OCI-LY1 (cell line): ENCODE data around the gene SMC1A.

Source experiments
- H2AFZ ChIP-seq: fragments of 200-600 bp; sonication (generic), shearing (Covaris generic); 2 replicates; pipeline ENCODE4 v1.6.0; 2014; ENCODE audit warnings: antibody characterized with exemption, mild to moderate bottlenecking, low read length
- H3F3A ChIP-seq: fragments of 200-600 bp; sonication (generic), shearing (Covaris generic); 2 replicates; pipeline ENCODE4 v1.6.0; 2014; ENCODE audit warnings: mild to moderate bottlenecking, antibody characterized with exemption, low read length, moderate library complexity; ENCODE audit not compliant: insufficient read depth
- H3K27ac ChIP-seq: fragments of 200-600 bp; sonication (generic); 2 replicates; pipeline ENCODE4 v1.5.1; 2014; ENCODE audit warnings: low read length, mixed run types, mild to moderate bottlenecking, low read depth; ENCODE audit not compliant: poor library complexity, severe bottlenecking
- H3K27me3 ChIP-seq: fragments of 200-600 bp; sonication (generic); 2 replicates; pipeline ENCODE4 v1.6.0; 2014; ENCODE audit warnings: antibody characterized with exemption, mild to moderate bottlenecking, low read length, moderate library complexity; ENCODE audit not compliant: insufficient read depth
- H3K36me3 ChIP-seq: fragments of 200-600 bp; sonication (generic); 2 replicates; pipeline ENCODE4 v1.6.1; 2014; ENCODE audit warnings: mild to moderate bottlenecking, antibody characterized with exemption, low read length, moderate library complexity, mixed read lengths; ENCODE audit not compliant: insufficient read depth
- H3K4me1 ChIP-seq: fragments of 200-600 bp; sonication (generic); 2 replicates; pipeline ENCODE4 v1.5.1; 2014; ENCODE audit warnings: mild to moderate bottlenecking, low read length, moderate library complexity; ENCODE audit not compliant: insufficient read depth, severe bottlenecking
- H3K4me2 ChIP-seq: fragments of 200-600 bp; sonication (generic), shearing (Covaris generic); 2 replicates; pipeline ENCODE4 v1.6.1; 2014; ENCODE audit warnings: low read length
- H3K4me3 ChIP-seq: fragments of 200-600 bp; sonication (generic); 2 replicates; pipeline ENCODE4 v1.5.1; 2014; ENCODE audit warnings: low read length, low read depth, mild to moderate bottlenecking, mixed read lengths; ENCODE audit not compliant: poor library complexity, severe bottlenecking
- H3K79me2 ChIP-seq: fragments of 200-600 bp; shearing (Covaris generic); 2 replicates; pipeline ENCODE4 v1.6.1; 2016; ENCODE audit warnings: mixed run types, low read length, mixed read lengths; ENCODE audit not compliant: insufficient read depth
- H3K9ac ChIP-seq: fragments of 200-600 bp; sonication (generic), shearing (Covaris generic); 2 replicates; pipeline ENCODE4 v1.6.1; 2014; ENCODE audit warnings: mild to moderate bottlenecking, low read length, mixed read lengths
- H3K9me2 ChIP-seq: fragments of 200-600 bp; sonication (generic), shearing (Covaris generic); 2 replicates; pipeline ENCODE4 v1.6.1; 2014; ENCODE audit warnings: low read depth, mild to moderate bottlenecking, low read length, mixed read lengths
- H3K9me3 ChIP-seq: fragments of 200-600 bp; shearing (Covaris generic); 2 replicates; pipeline ENCODE4 v1.6.1; 2014; ENCODE audit warnings: low read length, mixed read lengths
- H4K20me1 ChIP-seq: fragments of 200-600 bp; sonication (generic), shearing (Covaris generic); 2 replicates; pipeline ENCODE4 v1.6.0; 2016; ENCODE audit warnings: mild to moderate bottlenecking, low read length; ENCODE audit not compliant: insufficient read depth
- CTCF ChIP-seq: fragments of 200-600 bp; sonication (generic), shearing (Covaris generic); IDR thresholded peaks from 2 replicates; pipeline ENCODE4 v1.5.1; 2017; ENCODE audit warnings: mild to moderate bottlenecking, antibody characterized with exemption, low read length, moderate library complexity, mixed read lengths
- EZH2 ChIP-seq: fragments of 200-600 bp; sonication (generic), shearing (Covaris generic); IDR thresholded peaks from 2 replicates; pipeline ENCODE4 v1.8.0; 2017; ENCODE audit warnings: borderline replicate concordance, mixed run types, mild to moderate bottlenecking, antibody characterized with exemption, low read length, moderate library complexity, mixed read lengths

Gene SMC1A

GRCh38 chrX:53332204-53332603 lies 90.2 kb downstream of the SMC1A start:
- no peaks in the 10 kb centered on the region for H3K36me3 ChIP-seq
- H3K9me3 ChIP-seq = no peaks in the 10 kb centered on the region
- no peak for TF ChIP-seq CTCF
- TF ChIP-seq EZH2 = no peak
- H2AFZ ChIP-seq = no peak overlapping the region
- H3K79me2 ChIP-seq = no peaks in the 10 kb centered on the region
- no peak overlapping the region for H3K9ac ChIP-seq
- no peaks in the 10 kb centered on the region for H3K27me3 ChIP-seq
- no peak overlapping the region for H3K4me3 ChIP-seq
- no peak overlapping the region for H3K27ac ChIP-seq
- no peaks in the 10 kb centered on the region for H4K20me1 ChIP-seq
- no peaks in the 10 kb centered on the region for H3F3A ChIP-seq
- no peaks in the 10 kb centered on the region for H3K4me1 ChIP-seq
- no peak overlapping the region for H3K4me2 ChIP-seq
- no peaks in the 10 kb centered on the region for H3K9me2 ChIP-seq

GRCh38 chrX:53330331-53330730 lies 92.1 kb downstream of the SMC1A start:
- Histone ChIP-seq H3K9me2 (no peaks in the 10 kb centered on the region), H2AFZ (no peak overlapping the region), H3K27me3 (no peaks in the 10 kb centered on the region), H3K36me3 (no peaks in the 10 kb centered on the region), H3F3A (no peaks in the 10 kb centered on the region), H3K4me3 (no peak overlapping the region), H3K4me2 (no peak overlapping the region), H3K9ac (no peak overlapping the region), H3K9me3 (no peaks in the 10 kb centered on the region), H3K79me2 (no peaks in the 10 kb centered on the region), H3K4me1 (no peaks in the 10 kb centered on the region), H3K27ac (no peak overlapping the region), H4K20me1 (no peaks in the 10 kb centered on the region)
- no peak for TF ChIP-seq CTCF
- no peak for TF ChIP-seq EZH2

GRCh38 chrX:53324803-53325202 lies 97.7 kb downstream of the SMC1A start:
- no peaks in the 10 kb centered on the region for H3K4me1 ChIP-seq
- TF ChIP-seq CTCF (no peak), EZH2 (no peak)
- H3K4me3 ChIP-seq = no peak overlapping the region
- H3K9me2 ChIP-seq = no peaks in the 10 kb centered on the region
- no peaks in the 10 kb centered on the region for H3K9me3 ChIP-seq
- H3F3A ChIP-seq = no peaks in the 10 kb centered on the region
- no peaks in the 10 kb centered on the region for H4K20me1 ChIP-seq
- H2AFZ ChIP-seq = no peak overlapping the region
- H3K79me2 ChIP-seq = no peaks in the 10 kb centered on the region
- H3K4me2 ChIP-seq = no peak overlapping the region
- no peak overlapping the region for H3K27ac ChIP-seq
- no peaks in the 10 kb centered on the region for H3K36me3 ChIP-seq
- H3K9ac ChIP-seq = no peak overlapping the region
- no peaks in the 10 kb centered on the region for H3K27me3 ChIP-seq
